ENCODE data around the gene C10orf105.
A peak's percentile ranks its signal among the peaks of the same experiment; 100 is the strongest.

Gene C10orf105

DNA sequence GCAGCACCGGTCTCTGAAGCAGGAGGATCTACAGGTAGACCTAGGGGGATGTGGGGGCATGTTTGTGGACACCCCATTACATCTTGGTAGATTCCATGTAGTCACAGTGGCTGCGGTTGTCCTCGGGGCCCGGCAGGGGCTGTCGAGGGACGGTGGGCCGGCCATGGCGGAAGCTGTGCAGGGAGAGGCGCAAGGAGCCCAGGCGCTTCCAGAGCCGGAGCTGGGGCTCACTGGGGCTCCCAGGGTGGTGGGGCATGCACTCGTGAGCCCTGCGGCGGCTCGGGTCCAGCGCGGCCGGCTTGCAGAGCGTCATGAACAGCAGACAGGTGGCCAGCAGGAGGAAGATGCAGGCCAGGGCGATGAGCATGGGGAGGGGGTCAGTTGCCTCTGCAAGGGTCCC lies 3.7 kb downstream of the C10orf105 start:
- no peak for DNase-seq

DNA sequence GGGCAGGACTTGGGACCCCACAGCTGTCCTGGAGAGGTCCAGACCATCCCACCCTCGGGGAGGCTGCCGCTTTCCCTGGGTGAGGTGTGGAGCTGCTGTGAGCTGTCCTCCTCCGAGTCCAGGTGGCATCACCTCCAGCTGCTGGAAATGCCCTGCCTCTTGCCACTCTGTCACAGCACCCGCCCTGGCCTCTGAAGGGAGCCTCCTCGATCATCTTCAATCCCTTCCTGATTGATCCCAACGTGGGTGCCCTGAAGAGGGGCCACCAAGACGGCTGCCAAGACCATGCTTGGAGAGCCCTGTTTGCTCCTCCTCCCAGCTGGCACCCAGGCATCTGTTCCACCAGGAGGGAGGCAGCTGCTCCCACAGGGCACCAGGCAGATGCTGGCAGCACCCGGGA lies 4.6 kb downstream of the C10orf105 start:
- no peak for DNase-seq

DNA sequence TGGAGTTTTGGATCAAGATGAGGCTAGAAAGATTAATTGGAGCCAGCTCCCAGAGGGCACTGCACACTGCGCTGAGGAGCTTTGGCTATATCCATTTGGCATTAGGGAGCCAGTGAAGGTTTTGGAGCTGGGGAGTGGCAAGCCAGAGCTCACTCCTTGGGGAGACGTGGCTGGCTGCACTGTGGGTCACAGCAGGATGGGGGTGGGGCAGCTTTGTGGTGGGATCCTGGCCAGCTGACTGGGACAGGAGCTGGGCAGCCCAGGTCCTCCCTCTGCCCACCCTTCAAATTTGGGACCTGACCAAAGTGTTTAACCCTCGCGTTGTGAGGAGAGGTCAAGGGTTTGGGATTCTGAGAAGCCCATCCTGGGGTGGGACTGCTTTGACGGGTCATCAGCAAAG lies 5.0 kb downstream of the C10orf105 start:
- no peak for DNase-seq

DNA sequence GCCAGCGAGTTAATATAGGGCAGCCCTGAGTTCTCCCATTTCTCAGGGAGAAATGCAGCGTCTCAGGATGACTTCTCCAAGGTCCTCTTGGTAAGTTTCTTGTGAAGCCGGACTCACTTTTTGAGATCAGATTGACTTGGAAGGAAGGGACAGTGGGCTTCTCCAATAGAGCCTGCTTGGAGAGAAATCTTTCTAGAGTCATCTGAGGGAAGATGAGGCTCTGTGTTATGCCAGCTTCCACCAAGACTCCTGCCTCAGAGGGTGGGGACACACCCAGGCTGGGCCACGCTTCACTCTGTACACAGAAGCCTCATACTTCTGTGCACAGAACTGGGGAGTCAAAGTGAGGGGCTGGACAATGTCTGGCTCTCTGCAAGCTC lies 5.6 kb downstream of the C10orf105 start:
- DNase-seq, result no peak

DNA sequence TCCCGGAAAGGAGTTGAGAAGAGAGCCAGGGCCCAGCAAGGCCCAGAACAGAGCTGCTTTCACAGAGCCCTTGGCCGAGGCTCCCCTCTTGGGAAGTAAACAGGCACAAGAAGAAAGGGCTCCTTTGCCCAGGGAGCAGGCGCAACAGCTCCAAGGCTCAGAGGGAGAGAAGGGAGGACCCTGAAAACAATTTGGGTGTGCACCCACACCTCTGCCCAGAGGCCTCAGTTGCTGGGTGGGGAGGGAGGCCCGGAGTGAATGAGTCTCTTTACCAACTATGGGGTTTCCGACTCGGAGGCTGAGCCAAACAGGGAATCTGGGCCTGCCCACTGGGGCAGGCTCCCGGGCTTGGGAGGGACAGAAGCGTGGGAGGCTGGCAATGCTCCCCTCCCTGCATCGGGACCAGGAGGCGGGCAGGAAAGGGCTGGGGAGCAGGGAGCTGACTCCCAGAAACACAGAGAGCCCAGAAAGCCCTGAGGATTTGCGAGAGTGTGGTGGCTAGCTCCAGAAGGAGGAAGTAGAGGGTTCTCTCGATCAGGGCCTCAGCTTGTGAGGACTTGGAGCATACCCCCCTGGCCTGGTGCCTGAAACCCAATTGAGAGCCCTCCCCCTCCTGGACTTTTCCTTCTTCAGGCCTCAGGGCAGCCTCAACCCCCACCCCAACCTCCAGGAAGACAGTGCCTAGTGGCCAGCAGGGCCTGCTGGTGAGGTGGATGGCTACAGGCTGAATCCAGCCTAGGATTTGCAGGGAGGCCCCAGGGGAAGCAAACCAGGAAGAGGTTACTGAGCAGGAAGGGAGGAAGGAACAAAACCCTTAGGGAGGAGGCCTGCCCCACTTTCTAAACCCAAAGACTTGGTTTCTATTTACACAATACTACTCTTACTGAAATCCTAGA lies 6.2 kb downstream of the C10orf105 start:
- DNase-seq, result peak; percentile 32

DNA sequence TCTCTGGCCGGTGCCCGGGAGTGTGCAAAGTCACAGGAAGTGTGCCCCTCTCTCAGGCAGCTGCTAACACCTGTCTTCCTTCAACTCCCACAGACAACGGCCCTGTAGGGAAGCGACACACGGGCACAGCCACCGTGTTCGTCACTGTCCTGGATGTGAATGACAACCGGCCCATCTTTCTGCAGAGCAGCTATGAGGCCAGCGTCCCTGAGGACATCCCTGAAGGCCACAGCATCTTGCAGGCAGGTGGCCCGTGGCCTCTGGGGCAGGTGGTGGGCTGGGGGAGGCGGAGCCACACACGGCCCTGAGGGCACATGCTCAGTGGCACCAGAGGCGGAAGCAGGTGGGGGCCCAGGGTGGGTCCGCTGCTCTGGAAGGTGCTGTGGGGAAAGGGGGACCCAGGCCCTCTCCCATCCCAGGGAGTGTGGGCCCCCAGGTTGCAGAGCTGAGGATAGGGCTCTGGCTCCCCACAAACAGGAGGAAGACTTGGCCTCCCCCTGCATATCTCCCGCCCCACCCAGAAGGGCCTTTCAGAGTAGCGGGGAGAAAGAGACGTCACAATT lies 6.9 kb downstream of the C10orf105 start:
- DNase-seq, result no peak

DNA sequence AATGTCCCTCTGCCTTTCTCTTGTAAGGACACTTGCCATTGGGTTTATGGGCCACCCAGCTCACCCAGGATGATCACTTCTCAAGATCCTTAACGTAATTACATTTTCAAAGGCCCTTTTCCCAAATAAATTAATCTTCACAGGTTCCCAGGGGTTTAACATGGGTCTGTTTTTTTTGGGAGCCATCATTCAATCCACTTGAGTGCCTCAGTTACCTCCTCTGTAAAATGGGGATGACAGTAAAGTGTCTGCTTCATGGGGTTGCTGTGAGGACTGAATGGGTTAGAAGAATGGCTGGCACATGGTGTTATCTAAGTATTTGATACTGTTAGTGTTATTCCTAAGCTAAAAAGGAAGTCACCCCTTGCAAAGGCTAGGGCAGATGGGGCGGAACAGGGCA lies 7.4 kb downstream of the C10orf105 start:
- DNase-seq, result no peak

DNA sequence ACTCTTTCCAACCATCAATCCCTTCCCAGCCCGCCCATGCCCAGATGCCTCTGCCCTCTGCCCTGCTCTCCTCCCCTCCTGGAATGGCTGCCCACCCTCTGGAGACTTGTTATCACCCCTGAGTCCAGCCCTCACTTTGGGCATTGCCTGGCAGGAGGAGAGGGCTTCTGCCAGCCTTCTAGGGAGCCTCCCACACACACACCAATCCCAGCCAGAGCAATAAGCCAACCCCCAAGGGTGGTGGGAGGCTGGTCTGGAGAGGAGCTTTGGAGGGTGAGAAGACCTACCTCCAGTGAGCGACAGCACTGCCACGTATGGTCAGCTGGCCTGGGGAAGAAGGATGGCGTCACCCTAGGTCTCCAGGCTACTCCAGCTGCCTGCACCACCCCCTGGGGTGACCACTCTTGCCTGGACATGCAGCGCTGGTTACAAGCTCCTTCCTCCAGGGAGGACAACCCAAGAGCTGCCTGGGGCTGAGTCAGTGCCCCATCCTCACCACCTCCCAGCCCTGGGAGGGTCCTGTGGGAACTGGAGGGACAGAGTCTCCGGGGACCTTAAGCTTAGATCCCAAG lies 8.4 kb downstream of the C10orf105 start:
- DNase-seq, result no peak

DNA sequence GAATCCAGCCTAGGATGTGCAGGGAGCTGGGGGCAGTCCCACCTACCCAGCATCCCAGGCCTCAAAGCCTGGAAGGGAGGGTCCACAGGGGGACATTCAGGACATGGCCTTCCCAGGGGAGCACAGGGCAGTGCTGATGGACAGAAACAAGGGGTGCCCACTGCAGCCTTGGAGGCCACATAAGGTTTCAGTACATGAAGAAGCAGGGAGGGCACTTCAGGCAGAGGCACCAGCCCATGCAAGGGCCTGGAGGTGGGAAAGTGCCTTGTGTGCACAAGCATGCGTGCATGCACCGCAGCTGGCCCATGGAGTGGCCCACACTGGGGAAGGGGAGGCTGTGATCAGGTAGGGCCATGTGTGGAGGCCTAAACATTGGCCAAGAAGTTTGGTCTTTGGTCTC lies 9.1 kb downstream of the C10orf105 start:
- no peak for DNase-seq

DNA sequence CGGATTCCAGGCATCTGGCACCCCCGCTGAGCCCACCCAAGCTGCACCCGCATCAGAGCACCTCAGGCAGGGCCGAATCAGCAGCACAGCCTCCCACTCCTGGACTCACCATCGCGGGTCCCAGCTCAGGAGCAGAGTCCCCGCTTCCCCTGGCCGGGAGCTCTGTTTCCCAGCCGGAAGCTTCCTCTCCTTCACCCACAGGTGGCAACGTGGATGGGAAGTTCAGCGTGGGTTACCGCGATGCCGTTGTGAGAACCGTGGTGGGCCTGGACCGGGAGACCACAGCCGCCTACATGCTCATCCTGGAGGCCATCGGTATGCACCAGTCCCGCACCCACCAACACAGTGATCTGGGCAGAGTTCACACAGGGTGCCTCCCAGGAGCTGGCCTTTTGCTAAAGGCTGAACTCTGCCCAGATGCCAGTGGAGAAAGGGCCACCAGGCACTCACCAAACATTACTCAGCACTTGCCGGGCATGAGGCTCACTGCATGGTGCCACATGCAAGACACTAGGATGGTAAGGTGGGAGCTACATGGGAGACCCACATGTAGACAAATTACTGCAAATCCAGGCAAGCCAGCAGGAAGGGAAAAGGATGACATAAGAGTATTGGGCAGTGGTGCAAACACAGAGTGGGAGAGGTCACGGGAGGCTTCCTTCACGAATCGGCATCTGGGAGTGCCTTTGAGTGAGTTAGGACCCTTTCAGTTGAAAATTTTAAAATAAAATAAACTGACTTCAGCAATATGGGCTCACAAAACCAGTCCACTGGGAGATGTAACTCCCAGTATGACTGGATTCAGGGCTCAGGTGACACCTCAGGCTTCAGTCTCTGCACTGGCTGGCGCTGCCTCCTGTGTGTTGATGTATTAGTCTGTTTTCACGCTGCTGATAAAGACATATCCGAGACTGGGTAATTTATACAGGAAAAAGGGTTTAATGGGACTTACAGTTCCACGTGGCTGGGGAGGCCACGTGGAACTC lies 10.4 kb downstream of the C10orf105 start:
- no peak for DNase-seq

DNA sequence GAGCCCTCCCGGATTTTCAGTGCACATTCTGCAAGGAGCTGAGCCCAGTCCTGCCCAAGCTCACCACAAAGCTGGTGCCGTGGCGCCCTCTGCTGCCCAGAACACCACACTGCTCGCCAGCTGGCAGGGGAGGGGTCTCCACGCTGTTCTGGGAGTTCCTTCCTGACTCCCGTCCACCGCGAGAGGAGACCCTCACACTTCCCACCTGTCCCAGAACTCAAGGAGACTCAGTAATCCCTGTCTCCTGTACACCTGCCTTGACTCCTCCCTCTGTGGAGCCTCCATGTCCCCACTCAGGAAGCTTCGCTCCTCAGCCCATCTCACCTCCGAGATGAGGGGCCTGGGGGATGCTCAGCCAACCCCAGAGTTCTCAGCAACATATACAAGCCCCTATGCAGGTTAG lies 11.3 kb downstream of the C10orf105 start:
- peak; percentile 55 for DNase-seq

DNA sequence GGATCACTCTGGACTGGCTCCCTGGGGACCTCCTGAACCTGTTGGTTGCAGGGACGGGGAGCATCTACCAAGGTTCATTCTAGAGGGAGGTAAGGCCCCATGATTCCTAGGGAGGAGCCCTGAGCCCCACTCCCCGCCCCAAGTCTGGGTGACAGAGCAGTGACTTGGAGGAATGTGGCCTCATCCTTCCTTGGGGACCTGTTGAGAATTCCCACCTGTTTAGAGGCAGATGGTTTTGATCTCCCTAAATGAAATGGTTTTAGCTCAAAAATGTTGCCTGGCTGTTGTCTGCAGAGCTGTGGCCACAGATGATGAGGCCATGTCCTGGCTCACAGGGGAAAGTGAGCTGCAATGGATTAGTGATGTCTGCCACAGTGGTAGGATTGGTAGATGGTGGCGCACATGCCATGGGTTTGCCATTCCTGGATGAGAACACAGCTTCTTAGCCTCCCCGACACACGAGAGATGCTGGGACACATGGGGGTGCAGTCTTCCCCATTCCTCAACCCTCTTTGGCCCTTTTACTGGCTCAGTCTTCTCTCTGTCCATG lies 12.3 kb downstream of the C10orf105 start:
- DNase-seq, result no peak

DNA sequence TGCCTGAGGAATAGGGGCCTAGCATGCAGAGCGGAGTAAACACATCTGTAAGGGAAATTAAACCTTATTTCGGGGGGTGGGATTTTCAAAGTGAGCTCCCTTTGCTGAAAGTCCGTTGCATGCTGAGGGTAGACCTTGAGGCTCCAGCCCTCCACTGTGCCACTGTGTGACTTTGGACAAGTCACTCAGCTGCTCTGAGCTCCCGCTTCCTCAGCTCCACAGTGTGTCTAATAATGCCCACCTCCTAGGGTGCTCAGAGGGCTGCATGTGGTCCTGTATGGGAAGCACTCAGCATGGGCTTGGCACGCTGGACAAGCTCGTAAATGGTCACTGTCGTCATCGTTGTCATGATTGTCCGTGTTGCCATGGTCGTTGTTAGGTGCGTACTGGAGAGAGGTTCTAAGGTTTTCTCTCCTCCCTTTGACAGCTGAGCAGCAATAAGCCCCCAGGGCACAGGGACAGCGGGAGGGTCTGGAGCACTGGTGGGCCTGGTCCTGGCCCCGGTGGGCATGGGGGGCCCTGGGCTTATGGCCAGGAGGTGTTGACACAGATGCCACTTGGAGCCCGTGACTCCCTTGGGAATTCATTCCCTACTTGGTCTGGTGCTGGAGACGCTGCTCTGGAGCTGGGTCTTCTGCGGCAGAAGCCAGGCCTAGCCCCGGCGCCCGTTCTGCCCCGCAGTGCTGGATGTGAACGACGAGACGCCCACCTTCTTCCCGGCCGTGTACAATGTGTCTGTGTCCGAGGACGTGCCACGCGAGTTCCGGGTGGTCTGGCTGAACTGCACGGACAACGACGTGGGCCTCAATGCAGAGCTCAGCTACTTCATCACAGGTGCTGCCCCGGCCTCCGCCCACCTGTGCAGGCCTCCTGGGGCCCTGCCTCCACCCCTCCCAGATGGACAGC lies 13.1 kb downstream of the C10orf105 start:
- no peak for DNase-seq

DNA sequence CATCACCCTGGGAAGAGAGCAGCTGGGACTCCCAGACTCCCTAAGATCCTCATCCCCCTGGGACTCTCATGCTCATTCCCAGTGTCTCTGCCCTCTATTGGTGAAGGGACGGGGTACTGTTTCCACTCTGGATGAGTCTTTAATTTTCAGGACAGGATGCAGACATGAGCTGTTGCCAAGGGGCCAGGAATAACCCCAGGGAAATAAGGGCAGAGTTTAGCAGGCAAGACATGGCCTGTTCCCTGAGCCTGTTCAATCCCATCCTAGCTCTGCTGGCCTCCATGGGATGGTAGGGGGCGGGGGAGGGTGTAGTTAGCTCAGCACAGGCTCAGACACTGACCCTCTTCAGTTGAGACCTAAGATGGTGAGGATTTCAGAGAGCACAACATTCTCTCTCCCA lies 14.0 kb downstream of the C10orf105 start:
- no peak for DNase-seq

DNA sequence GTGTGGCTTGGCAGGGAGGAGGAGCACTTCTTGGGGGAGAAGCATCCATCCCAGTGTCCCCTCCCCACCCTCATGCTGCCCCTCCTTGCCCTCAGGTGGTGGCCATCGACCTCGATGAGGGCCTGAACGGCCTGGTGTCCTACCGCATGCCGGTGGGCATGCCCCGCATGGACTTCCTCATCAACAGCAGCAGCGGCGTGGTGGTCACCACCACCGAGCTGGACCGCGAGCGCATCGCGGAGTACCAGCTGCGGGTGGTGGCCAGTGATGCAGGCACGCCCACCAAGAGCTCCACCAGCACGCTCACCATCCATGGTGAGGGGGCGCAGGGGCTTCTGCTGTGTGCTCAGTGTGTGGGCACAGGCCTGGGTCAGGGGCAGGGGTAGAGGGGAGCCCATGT lies 14.8 kb downstream of the C10orf105 start:
- DNase-seq, result no peak

DNA sequence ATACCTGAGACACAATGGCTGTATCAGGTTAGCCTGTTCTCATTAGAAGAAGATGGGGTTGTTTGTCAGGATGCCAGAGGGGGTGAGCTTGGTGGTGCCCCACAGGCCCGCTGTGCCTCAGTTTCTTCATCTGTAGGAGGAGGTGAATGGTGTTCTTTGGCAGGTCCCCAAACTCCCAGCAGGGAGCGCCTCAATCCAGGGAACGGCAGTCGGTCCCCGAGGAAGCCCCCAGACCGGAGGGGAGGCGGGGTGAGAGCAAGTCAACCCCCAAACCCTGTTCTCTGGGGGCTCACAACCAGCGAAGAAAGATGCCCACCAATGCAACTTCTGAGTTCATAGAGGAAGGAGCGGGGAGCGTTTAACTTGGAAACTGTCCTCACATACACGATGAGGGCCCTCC lies 16.0 kb downstream of the C10orf105 start:
- DNase-seq, result no peak

DNA sequence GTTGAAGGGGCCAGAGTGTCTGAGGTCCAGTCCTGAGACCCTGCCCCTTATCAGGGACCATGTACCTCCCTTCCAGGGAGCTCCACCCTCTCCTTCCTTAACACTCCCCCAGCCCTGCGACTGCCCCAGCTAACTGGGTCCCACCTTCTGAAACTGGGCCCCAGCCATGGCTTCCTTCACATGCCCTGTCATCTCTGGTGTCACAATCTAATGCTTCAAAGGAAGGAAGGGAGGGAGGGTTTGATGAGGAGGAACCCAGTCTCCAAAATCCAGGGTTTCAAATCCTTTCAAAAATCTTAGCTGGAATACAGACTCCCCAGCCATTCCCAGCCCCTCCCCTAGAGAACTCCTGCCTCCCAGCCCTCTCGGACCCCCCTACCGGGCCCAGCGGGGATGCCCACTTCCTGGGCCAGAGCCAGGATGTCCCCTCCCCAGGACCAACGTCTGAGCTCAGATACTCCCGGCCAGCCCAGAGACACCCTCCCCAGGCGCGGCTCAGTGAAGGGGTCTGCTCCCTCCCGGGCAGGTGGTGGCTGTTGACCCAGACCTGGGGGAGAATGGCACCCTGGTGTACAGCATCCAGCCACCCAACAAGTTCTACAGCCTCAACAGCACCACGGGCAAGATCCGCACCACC lies 18.0 kb downstream of the C10orf105 start:
- DNase-seq, result no peak

DNA sequence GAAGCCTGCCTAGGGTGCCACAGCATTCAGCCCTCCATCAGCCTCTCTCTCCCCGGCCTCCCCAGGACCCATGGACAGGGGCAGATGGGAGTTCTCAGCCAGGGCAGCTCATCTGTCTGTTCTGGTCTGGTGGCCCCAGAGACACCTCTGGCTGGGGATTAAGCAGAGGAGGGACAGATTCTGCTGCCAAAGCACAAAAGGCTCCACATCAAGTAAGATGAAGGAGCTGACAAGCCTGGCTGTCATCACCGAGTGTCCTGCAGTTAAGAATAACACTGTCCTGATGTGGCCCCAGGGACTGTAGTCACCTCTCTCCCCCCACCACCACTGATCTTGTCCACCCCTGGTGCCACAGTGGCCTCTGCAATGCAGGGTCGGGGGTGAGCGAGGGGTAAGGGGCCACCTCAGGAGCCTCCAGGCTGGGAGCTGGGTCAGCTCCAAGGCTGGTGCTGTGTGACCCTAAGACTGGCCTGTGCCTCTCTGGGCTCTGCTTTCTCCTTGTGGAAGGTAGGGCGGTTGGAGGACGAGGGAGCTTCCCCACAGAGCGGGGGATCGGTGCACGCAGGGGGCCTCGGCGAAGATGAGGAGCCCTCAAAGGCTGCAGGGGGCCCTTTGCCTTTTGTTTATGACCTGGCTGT lies 18.7 kb downstream of the C10orf105 start:
- DNase-seq, result no peak

DNA sequence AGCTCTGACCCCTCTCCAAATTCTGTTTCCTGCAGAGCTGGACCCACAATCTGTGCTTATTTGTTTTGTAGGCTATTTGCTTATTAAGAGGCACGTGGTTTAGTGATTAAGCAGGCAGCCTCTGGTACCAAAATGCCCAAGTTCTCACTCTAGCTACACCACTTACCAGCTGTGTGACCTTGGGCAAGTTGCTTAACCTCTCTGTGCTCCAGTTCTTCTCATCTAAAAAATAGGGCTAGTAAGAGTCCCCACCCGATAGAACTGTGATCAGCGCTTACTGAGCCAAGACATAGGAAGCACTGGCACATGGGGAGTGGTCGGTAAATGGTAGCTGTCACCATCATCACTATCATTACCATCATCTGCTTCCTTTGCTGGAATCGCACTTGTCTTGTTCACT lies 20.8 kb downstream of the C10orf105 start:
- DNase-seq, result no peak

DNA sequence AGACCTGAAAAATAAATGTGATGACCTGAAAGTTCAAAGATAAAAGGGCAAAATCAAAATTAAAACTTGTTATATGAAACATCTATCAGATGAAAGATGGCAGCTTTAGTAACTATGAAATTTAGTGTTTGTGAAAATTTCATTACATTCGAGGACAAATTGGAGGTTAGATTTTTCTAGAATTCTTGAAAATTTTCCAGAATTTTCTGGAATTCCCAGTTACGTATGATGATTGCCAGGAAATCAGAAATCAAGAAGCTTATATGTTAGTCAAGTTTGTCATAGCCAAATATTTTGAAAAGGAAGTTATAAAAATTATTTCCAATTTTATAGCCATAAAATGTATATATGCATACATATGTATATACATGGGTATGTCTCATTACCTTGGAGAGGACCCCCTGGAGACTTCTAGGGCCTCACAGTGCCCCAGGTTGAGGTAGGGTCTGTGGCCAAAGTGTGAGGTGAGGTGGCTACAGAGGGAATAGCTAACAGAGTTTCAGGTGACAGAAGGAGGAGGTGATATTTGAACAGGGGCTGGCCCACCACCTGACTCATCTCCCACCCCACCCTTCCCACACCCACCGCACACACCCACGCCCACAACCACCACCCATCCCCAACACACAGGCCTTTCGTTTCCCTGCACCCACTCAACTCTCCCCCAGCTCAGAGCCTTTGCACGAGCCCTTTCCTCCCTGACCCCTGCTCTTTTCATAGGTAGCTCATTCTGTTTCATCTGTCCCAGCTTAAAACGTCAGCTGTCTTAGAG lies 21.5 kb downstream of the C10orf105 start:
- DNase-seq, result peak; percentile 37
